ENCODE results near the gene DDX10.

Gene DDX10

DNA sequence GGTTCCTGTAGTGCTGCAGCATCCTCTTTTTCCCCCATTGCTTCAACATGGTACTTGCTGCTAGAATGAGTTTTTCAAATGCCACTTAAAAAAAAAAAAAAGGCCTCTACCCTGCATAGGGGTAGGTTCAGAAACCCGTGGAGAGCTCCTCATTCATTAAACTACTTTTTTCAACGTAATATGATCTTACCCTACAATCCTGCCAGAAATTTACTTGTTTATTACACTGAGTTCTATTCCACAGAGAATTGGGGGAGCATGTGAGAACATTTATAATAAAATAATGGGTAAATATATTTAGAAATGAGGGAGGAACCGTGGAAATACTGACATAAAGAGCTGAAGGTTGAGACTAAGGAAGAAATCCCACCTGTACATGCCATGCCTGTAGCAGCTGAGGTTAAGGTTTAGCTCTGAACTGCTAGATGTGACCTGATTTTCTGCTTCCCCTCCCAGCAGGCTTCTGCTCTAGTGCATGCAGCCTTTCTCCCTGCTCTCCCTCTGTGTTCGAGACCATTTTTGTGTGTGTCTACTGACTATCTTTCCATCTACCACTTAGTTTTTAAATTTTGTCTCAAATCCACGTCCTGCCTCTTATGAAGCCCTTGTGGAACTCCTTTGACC is 225.7 kb downstream of the DDX10 start:
- no peaks in the 10 kb centered on the region for H3K36me3 ChIP-seq (replicated peaks in 1 of 2; ENCODE audit: control insufficient read depth in 2 of 2, insufficient read depth in 2 of 2, low read length in 2 of 2)
- no peak overlapping the region for H2AK5ac ChIP-seq (ENCODE audit: low read depth, low read length)
- no peak overlapping the region for H3K23ac ChIP-seq (ENCODE audit: low read depth, low read length, poor library complexity)
- no peak overlapping the region for H2BK120ac ChIP-seq (ENCODE audit: low read depth, low read length)
- H2BK12ac ChIP-seq (ENCODE audit: low read length) = no peak overlapping the region
- H3K14ac ChIP-seq (ENCODE audit: low read length) = no peak overlapping the region
- H3K4me3 ChIP-seq (ENCODE audit: low read length in 2 of 2) = no peak overlapping the region
- H3K9ac ChIP-seq (ENCODE audit: low read depth, low read length, poor library complexity) = no peak overlapping the region
- no peak for DNase-seq (ENCODE audit: low spot score)
- H3K79me1 ChIP-seq (ENCODE audit: low read depth, low read length) = no peaks in the 10 kb centered on the region
- no CpG with 5 or more reads among the region's 5 CpGs for WGBS, 2 donors (ENCODE audit: extremely low coverage in 2 of 2, insufficient read length in 2 of 2, insufficient replicate concordance in 1 of 2)
- H3K9me3 ChIP-seq (replicated peaks in 1 of 2; ENCODE audit: control insufficient read depth in 2 of 2, insufficient read depth in 1 of 2, low read depth in 1 of 2, low read length in 2 of 2) = no peaks in the 10 kb centered on the region
- H2BK5ac ChIP-seq (ENCODE audit: low read length) = no peak overlapping the region
- H3K4me1 ChIP-seq (ENCODE audit: control insufficient read depth in 2 of 2, insufficient read depth in 1 of 2, low read depth in 1 of 2, low read length in 2 of 2) = peaks cover 4 to 11% of the 10 kb centered on the region in 2 donors
- no peak overlapping the region for H3K4ac ChIP-seq (ENCODE audit: low read length)
- H4K91ac ChIP-seq (ENCODE audit: low read depth, low read length, poor library complexity) = no peak overlapping the region
- H2BK15ac ChIP-seq (ENCODE audit: low read length) = no peak overlapping the region
- H3K27ac ChIP-seq (replicated peaks; ENCODE audit: low read length) = no peak overlapping the region
- H2AFZ ChIP-seq (ENCODE audit: low read length) = no peak overlapping the region
- H3K27me3 ChIP-seq (ENCODE audit: control insufficient read depth in 3 of 3, insufficient read depth in 3 of 3, low read depth in 1 of 3, low read length in 3 of 3) = no peaks in the 10 kb centered on the region
- no peak overlapping the region for H3K18ac ChIP-seq (ENCODE audit: low read length)
- H3K4me2 ChIP-seq (ENCODE audit: insufficient read depth, low read length, poor library complexity, severe bottlenecking) = no peak overlapping the region
- H4K8ac ChIP-seq (ENCODE audit: low read depth, low read length) = no peak overlapping the region

DNA sequence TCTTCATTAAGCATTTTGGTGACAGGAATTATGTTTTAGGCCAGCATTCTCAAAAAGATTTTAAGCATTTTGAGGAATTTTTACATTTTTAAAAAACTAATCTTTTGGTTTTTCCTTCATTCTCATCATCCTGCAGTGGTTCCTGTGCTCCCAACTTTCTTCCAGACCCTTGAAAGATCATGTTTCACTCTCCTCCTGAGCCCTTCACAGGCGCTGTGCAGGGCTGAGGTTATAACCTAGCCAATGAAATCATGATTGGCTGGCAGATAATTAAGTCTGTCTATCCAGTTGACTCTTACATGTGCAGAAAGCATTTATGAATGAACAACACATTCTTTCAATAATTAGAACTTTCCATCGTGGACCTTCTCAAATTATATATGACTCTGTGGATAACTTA is 226.3 kb downstream of the DDX10 start:
- Histone ChIP-seq H3K4me3 (ENCODE audit: low read length in 2 of 2) (no peak overlapping the region), H3K4me1 (ENCODE audit: control insufficient read depth in 2 of 2, insufficient read depth in 1 of 2, low read depth in 1 of 2, low read length in 2 of 2) (peaks cover 4 to 11% of the 10 kb centered on the region in 2 donors), H2BK12ac (ENCODE audit: low read length) (no peak overlapping the region), H3K9ac (ENCODE audit: low read depth, low read length, poor library complexity) (no peak overlapping the region), H3K36me3 (replicated peaks in 1 of 2; ENCODE audit: control insufficient read depth in 2 of 2, insufficient read depth in 2 of 2, low read length in 2 of 2) (no peaks in the 10 kb centered on the region), H3K14ac (ENCODE audit: low read length) (no peak overlapping the region), H3K79me1 (ENCODE audit: low read depth, low read length) (no peaks in the 10 kb centered on the region), H4K91ac (ENCODE audit: low read depth, low read length, poor library complexity) (no peak overlapping the region), H3K9me3 (replicated peaks in 1 of 2; ENCODE audit: control insufficient read depth in 2 of 2, insufficient read depth in 1 of 2, low read depth in 1 of 2, low read length in 2 of 2) (no peaks in the 10 kb centered on the region), H3K4ac (ENCODE audit: low read length) (no peak overlapping the region), H2AK5ac (ENCODE audit: low read depth, low read length) (no peak overlapping the region), H3K27ac (replicated peaks; ENCODE audit: low read length) (no peak overlapping the region), H2AFZ (ENCODE audit: low read length) (no peak overlapping the region), H3K23ac (ENCODE audit: low read depth, low read length, poor library complexity) (no peak overlapping the region), H4K8ac (ENCODE audit: low read depth, low read length) (no peak overlapping the region), H2BK15ac (ENCODE audit: low read length) (no peak overlapping the region), H2BK120ac (ENCODE audit: low read depth, low read length) (no peak overlapping the region), H3K27me3 (ENCODE audit: control insufficient read depth in 3 of 3, insufficient read depth in 3 of 3, low read depth in 1 of 3, low read length in 3 of 3) (no peaks in the 10 kb centered on the region), H3K18ac (ENCODE audit: low read length) (no peak overlapping the region), H2BK5ac (ENCODE audit: low read length) (no peak overlapping the region), H3K4me2 (ENCODE audit: insufficient read depth, low read length, poor library complexity, severe bottlenecking) (no peak overlapping the region)
- DNase-seq (ENCODE audit: low spot score) = no peak
- no CpG with 5 or more reads among the region's 2 CpGs for WGBS, 2 donors (ENCODE audit: extremely low coverage in 2 of 2, insufficient read length in 2 of 2, insufficient replicate concordance in 1 of 2)

DNA sequence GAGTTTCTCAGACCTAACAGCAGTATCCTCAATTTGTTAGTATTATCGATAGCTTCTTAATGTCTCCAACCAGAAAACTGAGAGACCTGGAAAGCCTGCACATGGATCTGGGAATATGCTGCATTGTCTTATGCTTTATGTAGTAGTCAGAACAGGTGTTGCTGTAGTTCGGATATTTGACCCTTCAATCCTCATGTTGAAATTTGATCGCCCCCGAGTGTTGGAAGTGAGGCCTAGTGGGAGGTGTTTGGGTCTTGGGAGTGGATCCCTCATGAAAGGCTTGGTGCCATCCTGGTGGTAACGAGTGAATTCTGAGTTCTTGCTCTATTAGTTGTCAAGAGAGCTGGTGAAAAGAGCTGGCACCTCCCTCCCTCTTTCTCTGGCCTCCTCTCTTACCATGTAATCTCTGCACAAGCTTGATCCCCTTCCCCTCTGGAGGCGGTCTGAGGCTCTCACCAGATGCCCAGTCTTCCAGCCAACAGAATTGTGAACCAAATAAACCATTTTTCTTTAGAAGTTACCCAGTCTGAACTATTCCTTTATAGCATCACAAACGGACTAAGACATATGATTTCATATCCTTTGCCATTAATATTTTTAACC is 227.1 kb downstream of the DDX10 start:
- Histone ChIP-seq H3K36me3 (replicated peaks in 1 of 2; ENCODE audit: control insufficient read depth in 2 of 2, insufficient read depth in 2 of 2, low read length in 2 of 2) (no peaks in the 10 kb centered on the region), H2AFZ (ENCODE audit: low read length) (no peak overlapping the region), H2BK120ac (ENCODE audit: low read depth, low read length) (no peak overlapping the region), H3K27me3 (ENCODE audit: control insufficient read depth in 3 of 3, insufficient read depth in 3 of 3, low read depth in 1 of 3, low read length in 3 of 3) (no peaks in the 10 kb centered on the region), H2BK5ac (ENCODE audit: low read length) (no peak overlapping the region), H2BK15ac (ENCODE audit: low read length) (no peak overlapping the region), H3K23ac (ENCODE audit: low read depth, low read length, poor library complexity) (no peak overlapping the region), H3K18ac (ENCODE audit: low read length) (no peak overlapping the region), H3K9ac (ENCODE audit: low read depth, low read length, poor library complexity) (no peak overlapping the region), H3K4me3 (ENCODE audit: low read length in 2 of 2) (no peak overlapping the region), H3K4me2 (ENCODE audit: insufficient read depth, low read length, poor library complexity, severe bottlenecking) (no peak overlapping the region), H3K9me3 (replicated peaks in 1 of 2; ENCODE audit: control insufficient read depth in 2 of 2, insufficient read depth in 1 of 2, low read depth in 1 of 2, low read length in 2 of 2) (no peaks in the 10 kb centered on the region), H3K14ac (ENCODE audit: low read length) (no peak overlapping the region), H4K91ac (ENCODE audit: low read depth, low read length, poor library complexity) (no peak overlapping the region), H2BK12ac (ENCODE audit: low read length) (no peak overlapping the region), H3K4me1 (ENCODE audit: control insufficient read depth in 2 of 2, insufficient read depth in 1 of 2, low read depth in 1 of 2, low read length in 2 of 2) (peaks cover 8 to 11% of the 10 kb centered on the region in 2 donors), H3K27ac (replicated peaks; ENCODE audit: low read length) (no peak overlapping the region), H4K8ac (ENCODE audit: low read depth, low read length) (no peak overlapping the region), H2AK5ac (ENCODE audit: low read depth, low read length) (no peak overlapping the region), H3K4ac (ENCODE audit: low read length) (no peak overlapping the region), H3K79me1 (ENCODE audit: low read depth, low read length) (no peaks in the 10 kb centered on the region)
- WGBS, 2 donors (ENCODE audit: extremely low coverage in 2 of 2, insufficient read length in 2 of 2, insufficient replicate concordance in 1 of 2) = no CpG with 5 or more reads among the region's 7 CpGs
- DNase-seq (ENCODE audit: low spot score) = no peak

DNA sequence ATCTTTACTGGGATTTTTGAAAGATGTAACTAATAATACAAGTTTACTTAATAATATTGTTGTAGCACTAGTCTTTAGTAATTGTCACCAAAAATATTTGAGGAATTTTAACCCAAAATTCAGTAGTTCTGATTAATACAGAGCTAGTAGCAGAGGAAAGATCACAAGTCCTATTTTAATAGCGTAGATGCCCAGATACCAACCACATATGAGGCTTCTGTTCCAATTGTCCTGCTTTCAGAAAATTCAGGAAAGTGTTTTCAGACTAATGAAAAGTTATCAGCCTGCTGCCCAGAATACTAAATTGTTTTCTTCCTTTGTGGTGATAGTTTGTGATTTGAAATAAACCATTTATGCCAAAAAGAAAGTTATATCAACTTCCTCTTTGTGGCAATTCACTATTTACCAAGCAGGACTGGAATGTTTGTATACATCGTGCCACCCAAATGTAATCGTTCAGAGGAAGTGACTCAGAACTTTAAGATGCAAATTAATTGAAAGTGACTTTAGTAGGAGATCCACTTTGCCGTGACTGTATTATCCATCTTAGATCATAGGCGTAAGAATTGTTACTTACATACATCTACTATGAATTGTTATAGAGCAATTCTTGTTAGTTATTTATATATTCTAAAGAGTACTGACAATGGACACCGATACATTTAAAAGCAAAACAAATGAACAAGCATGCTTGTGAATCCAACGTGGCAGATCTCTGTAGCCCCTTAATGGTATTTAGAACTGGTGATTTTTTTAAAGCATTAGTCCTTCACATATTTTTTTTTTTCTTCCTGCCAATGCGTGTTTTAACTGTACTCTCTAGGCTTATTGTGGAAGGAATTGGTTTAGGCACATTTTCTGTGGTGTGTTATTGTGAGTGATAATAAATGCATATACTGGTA is 231.0 kb downstream of the DDX10 start:
- no peaks in the 10 kb centered on the region for H3K36me3 ChIP-seq (replicated peaks in 1 of 2; ENCODE audit: control insufficient read depth in 2 of 2, insufficient read depth in 2 of 2, low read length in 2 of 2)
- no peaks in the 10 kb centered on the region for H3K27me3 ChIP-seq (ENCODE audit: control insufficient read depth in 3 of 3, insufficient read depth in 3 of 3, low read depth in 1 of 3, low read length in 3 of 3)
- no peak overlapping the region for H3K27ac ChIP-seq (replicated peaks; ENCODE audit: low read length)
- H3K18ac ChIP-seq (ENCODE audit: low read length) = no peak overlapping the region
- H2BK15ac ChIP-seq (ENCODE audit: low read length) = no peak overlapping the region
- H4K91ac ChIP-seq (ENCODE audit: low read depth, low read length, poor library complexity) = no peak overlapping the region
- H3K14ac ChIP-seq (ENCODE audit: low read length) = no peak overlapping the region
- no peak overlapping the region for H2BK5ac ChIP-seq (ENCODE audit: low read length)
- peaks cover 9 to 10% of the 10 kb centered on the region in 2 donors for H3K4me1 ChIP-seq (ENCODE audit: control insufficient read depth in 2 of 2, insufficient read depth in 1 of 2, low read depth in 1 of 2, low read length in 2 of 2)
- no CpG with 5 or more reads among the region's 8 CpGs for WGBS, 2 donors (ENCODE audit: extremely low coverage in 2 of 2, insufficient read length in 2 of 2, insufficient replicate concordance in 1 of 2)
- H4K8ac ChIP-seq (ENCODE audit: low read depth, low read length) = no peak overlapping the region
- no peak overlapping the region for H2BK12ac ChIP-seq (ENCODE audit: low read length)
- H3K9me3 ChIP-seq (replicated peaks in 1 of 2; ENCODE audit: control insufficient read depth in 2 of 2, insufficient read depth in 1 of 2, low read depth in 1 of 2, low read length in 2 of 2) = peaks cover 0 to 9% of the 10 kb centered on the region in 2 donors
- no peak overlapping the region for H3K23ac ChIP-seq (ENCODE audit: low read depth, low read length, poor library complexity)
- no peak overlapping the region for H2BK120ac ChIP-seq (ENCODE audit: low read depth, low read length)
- no peak for DNase-seq (ENCODE audit: low spot score)
- no peak overlapping the region for H3K4me2 ChIP-seq (ENCODE audit: insufficient read depth, low read length, poor library complexity, severe bottlenecking)
- H2AFZ ChIP-seq (ENCODE audit: low read length) = no peak overlapping the region
- H3K4me3 ChIP-seq (ENCODE audit: low read length in 2 of 2) = no peak overlapping the region
- no peaks in the 10 kb centered on the region for H3K79me1 ChIP-seq (ENCODE audit: low read depth, low read length)
- H2AK5ac ChIP-seq (ENCODE audit: low read depth, low read length) = no peak overlapping the region
- H3K4ac ChIP-seq (ENCODE audit: low read length) = no peak overlapping the region
- no peak overlapping the region for H3K9ac ChIP-seq (ENCODE audit: low read depth, low read length, poor library complexity)

Measured in neuronal stem cell (in vitro differentiated cells).